Vagina (tissue), 2 donors: ENCODE data around the gene MAP7. TPM values are rescaled to one million over a fixed set of nuclear protein-coding genes. Genes with fewer than 3 reads are reported as not detected.

Experiments used
- DNase-seq, 2 donors: peaks; one replicate each; pipeline ENCODE4 v3.0.0-alpha.2; 2017; ENCODE audit errors: extremely low spot score in 2 of 2
- H3K27ac ChIP-seq: fragments of 200-600 bp; sonication (generic); one replicate; pipeline ENCODE4 v1.5.1; 2019
- H3K27me3 ChIP-seq: fragments of 200-600 bp; sonication (generic); one replicate; pipeline ENCODE4 v1.5.1; 2019
- H3K36me3 ChIP-seq, 2 donors: fragments of 200-600 bp; sonication (generic); one replicate each; pipeline ENCODE4 v1.5.1; 2017 to 2019
- H3K4me1 ChIP-seq: fragments of 200-600 bp; sonication (generic); one replicate; pipeline ENCODE4 v1.5.1; 2019
- H3K4me3 ChIP-seq, 2 donors: fragments of 200-600 bp; sonication (generic); 1 replicate in 1 of 2; 2 replicates in 1 of 2; pipeline ENCODE4 v1.5.1; 2016 to 2019
- H3K9me3 ChIP-seq: fragments of 200-600 bp; sonication (generic); one replicate; pipeline ENCODE4 v1.5.1; 2019
- POLR2A ChIP-seq, 2 donors: fragments of 450-650 bp; IDR thresholded peaks; one replicate each; pipeline ENCODE4 v1.6.1; 2017; ENCODE audit warnings: antibody characterized with exemption in 2 of 2, mild to moderate bottlenecking in 2 of 2, moderate library complexity in 2 of 2
- POLR2AphosphoS5 ChIP-seq, 2 donors: sonication (generic); formaldehyde crosslinking; IDR thresholded peaks; one replicate each; pipeline ENCODE4 v1.9.0; 2017; ENCODE audit warnings: antibody characterized with exemption in 2 of 2, mild to moderate bottlenecking in 2 of 2, low read depth in 1 of 2; ENCODE audit not compliant: insufficient read depth in 1 of 2
- intact Hi-C: fragments of 100-400 bp; cut with DNase I; formaldehyde crosslinking; loops from one replicate; pipeline ENCODE4 v1.15.1; 2023
- total RNA-seq: library from RNA; depleted of rRNA; stranded (reverse); fragments of >200 nt; gene quantifications from one replicate; pipeline ENCODE4 v1.2.3, GENCODE V29; 2016
- TF ChIP-seq, protein P1 (sequence below), 3 experiments: fragments of 450-650 bp in 2 of 3; fragments of 200-600 bp in 1 of 3; sonication (generic) in 1 of 3; IDR thresholded peaks; one replicate each; pipeline ENCODE4 v1.5.1; 2017 to 2019; ENCODE audit warnings: antibody characterized with exemption in 3 of 3, mild to moderate bottlenecking in 2 of 3, moderate library complexity in 2 of 3

The MAP7 gene
- total RNA-seq, 1 donor from 2014 or later, result 9.3 TPM

DNA sequence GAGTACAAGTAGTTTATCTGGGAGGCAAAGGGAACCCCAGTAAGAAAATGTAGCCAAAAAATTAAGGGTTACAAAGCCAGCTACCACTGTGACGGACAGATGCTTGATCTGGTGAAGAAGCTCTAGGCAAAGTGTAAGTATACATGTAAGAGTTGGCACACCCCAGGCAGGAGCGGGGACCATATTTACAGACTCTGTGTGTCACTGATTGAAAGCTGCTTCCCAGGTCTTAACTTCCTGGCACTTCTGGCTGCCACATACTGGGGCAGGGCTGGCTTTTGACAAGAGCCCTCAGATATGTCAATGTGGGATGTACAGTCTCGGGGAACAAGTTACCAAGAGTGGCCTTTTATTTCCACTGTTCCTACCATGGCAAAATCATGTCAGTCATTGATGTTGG is 212.6 kb downstream of the MAP7 start:
- Histone ChIP-seq H3K4me3 (no peak overlapping the region), H3K4me1 (no peaks in the 10 kb centered on the region), H3K9me3 (no peaks in the 10 kb centered on the region), H3K27me3 (no peaks in the 10 kb centered on the region), H3K36me3 (no peaks in the 10 kb centered on the region), H3K27ac (no peak overlapping the region)
- TF ChIP-seq POLR2AphosphoS5 (IDR thresholded peaks at IDR 0.05; ENCODE audit: insufficient read depth in 1 of 2, low read depth in 1 of 2) (no peak), POLR2A (IDR thresholded peaks at IDR 0.05) (no peak)
- TF ChIP-seq, protein P1, sequence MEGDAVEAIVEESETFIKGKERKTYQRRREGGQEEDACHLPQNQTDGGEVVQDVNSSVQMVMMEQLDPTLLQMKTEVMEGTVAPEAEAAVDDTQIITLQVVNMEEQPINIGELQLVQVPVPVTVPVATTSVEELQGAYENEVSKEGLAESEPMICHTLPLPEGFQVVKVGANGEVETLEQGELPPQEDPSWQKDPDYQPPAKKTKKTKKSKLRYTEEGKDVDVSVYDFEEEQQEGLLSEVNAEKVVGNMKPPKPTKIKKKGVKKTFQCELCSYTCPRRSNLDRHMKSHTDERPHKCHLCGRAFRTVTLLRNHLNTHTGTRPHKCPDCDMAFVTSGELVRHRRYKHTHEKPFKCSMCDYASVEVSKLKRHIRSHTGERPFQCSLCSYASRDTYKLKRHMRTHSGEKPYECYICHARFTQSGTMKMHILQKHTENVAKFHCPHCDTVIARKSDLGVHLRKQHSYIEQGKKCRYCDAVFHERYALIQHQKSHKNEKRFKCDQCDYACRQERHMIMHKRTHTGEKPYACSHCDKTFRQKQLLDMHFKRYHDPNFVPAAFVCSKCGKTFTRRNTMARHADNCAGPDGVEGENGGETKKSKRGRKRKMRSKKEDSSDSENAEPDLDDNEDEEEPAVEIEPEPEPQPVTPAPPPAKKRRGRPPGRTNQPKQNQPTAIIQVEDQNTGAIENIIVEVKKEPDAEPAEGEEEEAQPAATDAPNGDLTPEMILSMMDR (IDR thresholded peaks at IDR 0.05), result no peak
- no peak for DNase-seq
- intact Hi-C loops, result no loop called here

DNA sequence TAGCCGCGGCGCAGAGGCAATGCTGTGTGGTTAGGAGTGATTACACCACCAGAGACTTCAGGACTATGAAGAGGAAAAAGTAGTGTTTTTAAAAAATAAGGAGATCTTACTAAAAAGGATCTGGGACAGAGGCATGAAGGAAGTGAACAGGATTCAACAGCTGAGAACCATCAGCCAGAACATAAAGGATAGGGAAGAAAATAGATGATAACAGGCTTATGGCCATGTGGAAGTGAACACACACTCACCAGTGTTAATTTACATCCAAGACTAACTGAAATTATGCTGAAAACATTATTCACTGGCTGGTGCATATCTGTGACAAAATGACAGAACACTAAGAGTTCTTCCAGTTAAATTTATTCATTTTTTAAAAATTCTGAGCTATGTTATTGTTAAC is 213.1 kb downstream of the MAP7 start:
- no peak for DNase-seq
- intact Hi-C loops, result no loop called here
- no peaks in the 10 kb centered on the region for H3K36me3 ChIP-seq

DNA sequence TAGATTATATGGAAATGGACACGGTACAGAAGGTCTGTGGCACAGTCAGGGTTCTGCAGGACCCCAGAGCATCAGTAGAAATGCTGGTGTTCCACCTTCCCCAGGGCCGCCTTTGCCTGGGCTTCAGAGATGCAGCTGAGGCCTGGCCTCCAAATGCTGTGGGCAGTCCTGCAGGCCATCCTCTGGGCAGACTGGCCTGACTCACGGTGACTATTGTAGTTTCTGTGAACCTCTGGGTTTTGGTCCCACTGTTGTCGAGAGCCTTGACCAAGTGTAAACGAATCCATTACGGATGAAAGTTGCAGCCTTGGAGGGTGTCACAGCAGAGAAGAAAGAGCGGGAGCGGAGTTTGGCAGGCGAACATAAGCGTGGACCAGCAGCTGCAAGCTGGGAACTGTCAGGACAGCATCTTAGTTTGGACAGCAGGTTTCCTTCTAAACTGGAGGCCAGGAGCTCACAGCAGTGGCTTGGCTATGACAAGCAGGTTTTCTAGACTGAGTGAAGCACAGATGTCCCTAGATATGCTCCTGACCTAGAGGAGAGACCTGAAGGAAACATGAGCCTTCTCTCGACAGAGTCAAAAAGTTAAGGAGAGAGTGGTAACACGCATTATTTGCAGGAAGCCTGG is 214.4 kb downstream of the MAP7 start:
- no peaks in the 10 kb centered on the region for H3K36me3 ChIP-seq
- intact Hi-C loops, result no loop called here
- no peak overlapping the region for H3K27ac ChIP-seq
- DNase-seq, result no peak
- no peak for TF ChIP-seq POLR2A (IDR thresholded peaks at IDR 0.05)
- TF ChIP-seq, protein P1 (IDR thresholded peaks at IDR 0.05), result no peak
- no peak for TF ChIP-seq POLR2AphosphoS5 (IDR thresholded peaks at IDR 0.05; ENCODE audit: insufficient read depth in 1 of 2, low read depth in 1 of 2)
- H3K27me3 ChIP-seq, result no peaks in the 10 kb centered on the region
- H3K4me3 ChIP-seq, result no peak overlapping the region
- no peaks in the 10 kb centered on the region for H3K4me1 ChIP-seq
- no peaks in the 10 kb centered on the region for H3K9me3 ChIP-seq

More for the DNA sequence above, 213.1 kb downstream of the MAP7 start:
- Histone ChIP-seq H3K9me3 (no peaks in the 10 kb centered on the region), H3K27me3 (no peaks in the 10 kb centered on the region), H3K4me1 (no peaks in the 10 kb centered on the region), H3K4me3 (no peak overlapping the region), H3K27ac (no peak overlapping the region)
- no peak for TF ChIP-seq POLR2AphosphoS5 (IDR thresholded peaks at IDR 0.05; ENCODE audit: insufficient read depth in 1 of 2, low read depth in 1 of 2)
- TF ChIP-seq POLR2A (IDR thresholded peaks at IDR 0.05), result no peak
- TF ChIP-seq, protein P1 (IDR thresholded peaks at IDR 0.05), result no peak

DNA sequence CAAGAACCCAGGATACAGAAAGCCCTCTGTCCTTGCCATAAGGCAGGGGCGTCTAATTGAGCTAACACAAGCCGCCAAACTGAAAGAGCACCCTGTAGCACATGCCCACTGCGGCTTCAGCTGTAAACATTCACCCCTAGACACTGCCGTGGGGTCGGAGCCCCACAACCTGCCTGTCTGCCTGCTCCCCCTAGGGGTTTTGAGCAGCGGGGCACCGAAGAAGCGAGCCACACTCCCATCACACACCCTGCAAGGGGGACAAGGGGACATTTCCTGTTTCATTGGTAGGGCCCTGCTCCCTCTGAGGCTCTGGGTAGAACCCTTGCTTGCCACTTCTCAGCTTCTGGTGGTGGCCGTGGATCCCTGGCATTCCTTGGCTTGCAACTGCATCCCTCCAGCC is 215.4 kb downstream of the MAP7 start:
- H3K27ac ChIP-seq, result no peak overlapping the region
- H3K9me3 ChIP-seq, result no peaks in the 10 kb centered on the region
- H3K27me3 ChIP-seq, result no peaks in the 10 kb centered on the region
- intact Hi-C loops, result no loop called here
- DNase-seq, result no peak
- H3K4me3 ChIP-seq, result no peak overlapping the region
- no peaks in the 10 kb centered on the region for H3K4me1 ChIP-seq
- TF ChIP-seq POLR2A (IDR thresholded peaks at IDR 0.05), result no peak
- TF ChIP-seq POLR2AphosphoS5 (IDR thresholded peaks at IDR 0.05; ENCODE audit: insufficient read depth in 1 of 2, low read depth in 1 of 2), result no peak
- TF ChIP-seq, protein P1 (IDR thresholded peaks at IDR 0.05), result no peak
- no peaks in the 10 kb centered on the region for H3K36me3 ChIP-seq

DNA sequence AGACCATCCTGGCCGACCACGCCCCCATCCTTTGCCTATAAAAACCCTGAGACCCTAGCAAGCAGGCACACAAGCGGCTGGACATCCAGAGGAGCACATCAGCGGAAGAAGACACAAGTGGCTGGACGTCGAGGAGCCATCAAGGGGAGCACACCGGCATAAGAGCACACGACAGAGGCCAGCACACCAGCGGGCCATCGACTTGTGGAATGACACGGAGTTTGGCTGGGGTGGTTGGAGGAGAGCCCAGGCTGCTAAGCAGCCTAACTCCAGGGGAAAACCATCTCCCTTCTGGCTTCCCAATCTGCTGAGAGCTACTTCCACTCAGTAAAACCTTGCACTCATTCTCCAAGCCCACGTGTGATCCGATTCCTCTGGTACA is 215.8 kb downstream of the MAP7 start:
- H3K4me1 ChIP-seq, result no peaks in the 10 kb centered on the region

More for the DNA sequence above, 215.8 kb downstream of the MAP7 start:
- Histone ChIP-seq H3K36me3 (no peaks in the 10 kb centered on the region), H3K4me3 (no peak overlapping the region), H3K27ac (no peak overlapping the region), H3K9me3 (no peaks in the 10 kb centered on the region), H3K27me3 (no peaks in the 10 kb centered on the region)
- DNase-seq, result no peak
- TF ChIP-seq POLR2AphosphoS5 (IDR thresholded peaks at IDR 0.05; ENCODE audit: insufficient read depth in 1 of 2, low read depth in 1 of 2), result no peak
- TF ChIP-seq, protein P1 (IDR thresholded peaks at IDR 0.05), result no peak
- TF ChIP-seq POLR2A (IDR thresholded peaks at IDR 0.05), result no peak
- intact Hi-C loops, result no loop called here
